ENCODE results near the gene LINS1. TPM values are rescaled to one million over a fixed set of nuclear protein-coding genes. Genes with fewer than 3 reads are reported as not detected.

The LINS1 gene
- total RNA-seq, 4 donors from 2014 or later = 16.3 to 32.2 (median 22.8) TPM

DNA sequence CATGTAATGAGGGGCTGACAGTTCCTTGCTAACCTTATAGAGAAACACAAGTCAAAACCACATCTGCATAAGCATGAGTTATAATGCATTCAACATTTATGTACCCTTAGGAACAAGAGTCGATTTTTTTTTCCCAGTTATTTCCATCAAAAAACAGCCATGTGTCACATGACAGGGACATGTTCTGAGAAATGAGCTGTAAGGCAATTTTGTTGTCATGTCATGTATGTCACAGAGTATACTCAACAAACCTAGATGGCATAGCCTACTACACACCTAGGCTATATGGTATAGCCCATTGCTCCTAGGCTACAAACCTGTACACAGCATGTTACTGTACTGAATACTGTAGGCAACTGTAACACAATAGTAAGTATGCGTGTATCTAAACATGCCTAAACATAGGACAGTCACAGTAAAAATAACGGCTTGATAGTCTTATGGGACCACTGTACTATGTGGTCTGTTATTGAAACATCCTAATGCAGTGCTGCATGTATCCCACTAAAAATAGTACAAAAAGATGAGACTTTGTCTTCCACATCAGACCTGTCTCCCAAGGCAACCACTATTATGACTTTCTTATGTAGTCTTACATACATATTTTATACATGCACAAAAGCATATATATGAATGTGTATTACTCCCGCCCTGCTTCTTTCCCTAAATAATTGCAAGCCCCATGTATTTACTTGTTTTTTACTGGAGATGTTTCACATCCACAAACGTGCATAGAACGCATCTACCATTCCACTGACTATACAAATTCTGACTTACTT lies 34.9 kb downstream of the LINS1 start:
- no peak for ATAC-seq (ENCODE audit: low FRiP score)
- DNase-seq (ENCODE audit: low spot score) = no peak
- TF ChIP-seq, protein P1, sequence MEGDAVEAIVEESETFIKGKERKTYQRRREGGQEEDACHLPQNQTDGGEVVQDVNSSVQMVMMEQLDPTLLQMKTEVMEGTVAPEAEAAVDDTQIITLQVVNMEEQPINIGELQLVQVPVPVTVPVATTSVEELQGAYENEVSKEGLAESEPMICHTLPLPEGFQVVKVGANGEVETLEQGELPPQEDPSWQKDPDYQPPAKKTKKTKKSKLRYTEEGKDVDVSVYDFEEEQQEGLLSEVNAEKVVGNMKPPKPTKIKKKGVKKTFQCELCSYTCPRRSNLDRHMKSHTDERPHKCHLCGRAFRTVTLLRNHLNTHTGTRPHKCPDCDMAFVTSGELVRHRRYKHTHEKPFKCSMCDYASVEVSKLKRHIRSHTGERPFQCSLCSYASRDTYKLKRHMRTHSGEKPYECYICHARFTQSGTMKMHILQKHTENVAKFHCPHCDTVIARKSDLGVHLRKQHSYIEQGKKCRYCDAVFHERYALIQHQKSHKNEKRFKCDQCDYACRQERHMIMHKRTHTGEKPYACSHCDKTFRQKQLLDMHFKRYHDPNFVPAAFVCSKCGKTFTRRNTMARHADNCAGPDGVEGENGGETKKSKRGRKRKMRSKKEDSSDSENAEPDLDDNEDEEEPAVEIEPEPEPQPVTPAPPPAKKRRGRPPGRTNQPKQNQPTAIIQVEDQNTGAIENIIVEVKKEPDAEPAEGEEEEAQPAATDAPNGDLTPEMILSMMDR (IDR thresholded peaks at IDR 0.05) = no peak

- DNase-seq (ENCODE audit: low spot score) (no peak), ATAC-seq (ENCODE audit: low FRiP score) (no peak)
- TF ChIP-seq, protein P1 (IDR thresholded peaks at IDR 0.05) = no peak
Observed at GRCh38 chr15:100565591-100565990, 36.4 kb downstream of the LINS1 start.

GRCh38 chr15:100560323-100560722 lies 41.7 kb downstream of the LINS1 start:
- TF ChIP-seq, protein P1 (IDR thresholded peaks at IDR 0.05) = no peak
- no peak for ATAC-seq (ENCODE audit: low FRiP score)
- no peak for DNase-seq (ENCODE audit: low spot score)

DNA sequence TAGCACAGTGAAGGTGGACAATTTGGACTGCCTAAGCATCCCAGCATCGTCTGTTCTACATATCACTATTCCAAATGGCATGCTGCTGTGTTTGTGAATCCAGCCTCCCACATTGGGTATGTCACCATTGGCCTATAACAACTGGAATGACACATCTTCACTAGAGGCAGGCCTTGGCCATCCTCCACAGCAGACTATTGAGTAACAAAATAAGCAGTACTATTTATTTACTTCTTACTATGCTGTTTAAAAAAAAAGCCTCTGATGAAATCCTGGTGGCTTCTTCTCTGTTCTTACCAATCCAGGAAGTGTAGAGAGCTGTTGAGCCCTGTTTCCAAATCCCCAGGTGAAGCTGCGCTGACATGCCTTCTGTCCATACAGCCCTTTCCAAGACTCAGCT lies 42.7 kb downstream of the LINS1 start:
- TF ChIP-seq, protein P1 (IDR thresholded peaks at IDR 0.05) = no peak
- peak; percentile 73 for ATAC-seq (ENCODE audit: low FRiP score)
- DNase-seq (ENCODE audit: low spot score) = no peak

DNA sequence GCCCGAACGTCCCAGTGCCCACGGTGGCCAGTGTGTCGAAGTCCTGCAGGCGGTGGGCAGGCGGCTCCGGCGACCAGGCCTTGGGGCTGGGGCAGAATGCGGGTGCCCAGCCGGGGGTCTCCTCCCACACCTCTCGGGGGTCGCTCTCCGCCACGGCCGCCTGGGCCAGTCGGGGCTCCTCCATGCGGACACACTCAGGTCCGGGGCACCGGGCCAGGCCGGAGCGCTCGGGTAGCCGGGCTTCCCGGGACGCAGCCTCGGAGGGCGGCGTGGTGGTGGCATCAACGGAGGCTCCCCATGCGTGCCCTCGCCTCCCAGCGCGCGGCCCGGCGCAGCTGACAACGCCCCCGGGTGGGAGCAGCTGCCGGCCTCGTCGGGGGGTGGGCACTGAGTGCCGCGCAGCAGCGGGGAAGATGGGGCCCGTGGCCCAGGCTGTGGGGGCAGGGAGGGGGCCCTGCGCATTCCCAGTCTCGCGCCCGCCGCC lies 43.2 kb downstream of the LINS1 start:
- no peak for DNase-seq (ENCODE audit: low spot score)
- no peak for ATAC-seq (ENCODE audit: low FRiP score)
- TF ChIP-seq, protein P1 (IDR thresholded peaks at IDR 0.05) = no peak

- TF ChIP-seq, protein P1 (IDR thresholded peaks at IDR 0.05) = no peak
- ATAC-seq (ENCODE audit: low FRiP score) (no peak), DNase-seq (ENCODE audit: low spot score) (no peak)
Observed at GRCh38 chr15:100553468-100553867, 48.5 kb downstream of the LINS1 start.

- no peak for DNase-seq (ENCODE audit: low spot score)
- ATAC-seq (ENCODE audit: low FRiP score) = no peak
- TF ChIP-seq, protein P1 (IDR thresholded peaks at IDR 0.05) = no peak
Observed at GRCh38 chr15:100547961-100548360, 54.0 kb downstream of the LINS1 start.

Measured in omental fat pad (tissue), 4 donors.